ENCODE data around the gene E2F3.
"Not testable (repeated sequence)": the region's sequence is repeated elsewhere in the genome, so short reads cannot be mapped to it uniquely, and the experiment has no call there.

Gene E2F3

DNA sequence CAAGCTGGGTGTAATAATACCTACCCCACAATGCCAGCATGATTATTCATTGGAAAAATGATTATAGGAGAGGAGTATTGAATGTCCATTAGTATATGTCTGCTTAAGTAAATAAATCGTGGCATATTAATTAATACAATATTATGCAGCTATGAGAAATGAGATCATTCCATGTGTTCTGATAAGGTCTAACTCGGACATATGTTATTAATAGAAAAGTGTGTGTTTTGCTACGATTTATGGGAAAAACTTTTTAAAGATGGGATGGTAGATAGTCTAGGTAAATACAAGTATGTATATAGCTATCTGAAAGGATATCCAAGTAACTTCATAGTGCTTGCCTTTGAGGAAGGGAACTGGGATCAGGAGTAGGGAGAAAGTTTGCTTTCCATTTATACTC, 71.1 kb downstream of the E2F3 start:
- no peak for DNase-seq

- DNase-seq, result no peak
These were observed 71.8 kb downstream of the E2F3 start for GRCh38 chr6:20473518-20473917.

- DNase-seq, result no peak
These were observed 73.3 kb downstream of the E2F3 start for GRCh38 chr6:20474874-20475542.

GRCh38 chr6:20476501-20477043, 74.9 kb downstream of the E2F3 start:
- DNase-seq, result no peak

DNA sequence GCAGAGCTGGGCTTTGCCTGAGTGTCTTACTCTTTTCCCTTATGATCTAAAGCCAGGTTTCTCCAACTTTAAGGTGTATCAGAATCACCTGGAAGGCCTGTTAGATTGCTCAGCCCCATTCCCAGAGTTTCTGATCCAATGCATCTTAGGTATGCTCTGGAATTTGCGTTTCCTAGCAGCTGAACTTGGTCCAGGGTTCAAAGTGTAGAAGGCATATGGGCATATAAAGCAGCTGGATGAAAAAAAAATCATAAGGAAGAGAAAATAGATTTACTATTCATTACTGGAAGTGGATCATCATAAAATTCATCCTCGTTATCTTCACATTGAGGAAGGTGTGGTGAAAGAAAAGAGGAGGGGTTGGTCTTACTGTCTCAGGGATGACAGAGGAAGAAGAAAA, 75.8 kb downstream of the E2F3 start:
- DNase-seq, result no peak

DNA sequence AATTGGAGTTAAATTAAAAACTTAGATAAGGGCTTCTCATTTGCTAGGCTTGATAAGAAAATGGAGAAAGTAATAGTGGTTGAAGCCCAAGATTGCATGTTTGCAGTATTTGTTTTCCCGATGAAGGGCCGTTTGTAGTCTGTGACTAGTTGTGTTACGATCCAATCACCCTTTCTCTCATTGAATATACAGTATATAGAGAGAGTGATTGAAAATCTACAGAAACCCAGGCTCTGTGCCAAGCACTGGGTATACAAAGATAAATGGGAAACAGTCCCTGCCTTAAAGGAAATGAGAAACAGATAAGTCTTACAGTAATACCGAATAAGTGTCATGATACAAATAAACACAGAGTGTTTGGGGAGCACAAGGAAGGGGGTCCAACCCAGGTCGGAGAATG, 77.4 kb downstream of the E2F3 start:
- DNase-seq, result no peak

DNA sequence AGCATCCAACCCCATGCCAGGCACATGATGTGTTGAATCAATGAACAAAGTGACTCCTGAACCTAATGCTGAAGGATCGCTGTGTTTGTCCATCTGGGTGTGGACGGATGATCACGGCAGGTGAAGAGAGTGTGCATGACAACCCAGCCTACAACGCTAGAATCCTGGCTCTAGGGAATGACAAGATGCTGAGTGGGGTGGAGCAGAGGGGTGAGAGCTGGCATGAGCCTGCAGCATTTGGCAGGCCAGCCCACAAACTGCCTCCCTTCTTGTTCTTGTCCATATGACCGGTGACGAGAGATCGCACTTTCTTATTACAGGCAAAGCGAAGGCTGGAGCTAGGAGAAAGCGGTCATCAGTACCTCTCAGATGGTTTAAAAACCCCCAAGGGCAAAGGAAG, 77.8 kb downstream of the E2F3 start:
- DNase-seq, result no peak

DNA sequence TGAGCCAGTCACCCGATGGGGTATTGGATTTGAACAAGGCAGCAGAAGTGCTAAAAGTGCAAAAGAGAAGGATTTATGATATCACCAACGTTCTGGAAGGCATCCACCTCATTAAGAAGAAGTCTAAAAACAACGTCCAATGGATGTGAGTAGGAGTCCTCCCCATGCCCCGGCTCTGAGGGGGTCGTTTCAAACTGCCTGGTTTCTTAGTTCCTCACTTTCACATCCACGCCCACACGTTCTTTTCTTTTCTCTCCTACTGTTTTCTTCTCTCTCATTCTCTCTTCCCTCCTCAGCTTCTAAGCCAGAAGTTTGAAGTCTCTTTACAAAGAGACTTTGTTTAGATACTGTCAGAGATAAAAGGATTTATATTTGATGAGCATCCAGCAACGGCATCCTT, 79.6 kb downstream of the E2F3 start:
- no peak for DNase-seq

GRCh38 chr6:20483887-20484497, 82.3 kb downstream of the E2F3 start:
- no peak for DNase-seq

GRCh38 chr6:20486641-20487040, 85.0 kb downstream of the E2F3 start:
- no peak for DNase-seq

DNA sequence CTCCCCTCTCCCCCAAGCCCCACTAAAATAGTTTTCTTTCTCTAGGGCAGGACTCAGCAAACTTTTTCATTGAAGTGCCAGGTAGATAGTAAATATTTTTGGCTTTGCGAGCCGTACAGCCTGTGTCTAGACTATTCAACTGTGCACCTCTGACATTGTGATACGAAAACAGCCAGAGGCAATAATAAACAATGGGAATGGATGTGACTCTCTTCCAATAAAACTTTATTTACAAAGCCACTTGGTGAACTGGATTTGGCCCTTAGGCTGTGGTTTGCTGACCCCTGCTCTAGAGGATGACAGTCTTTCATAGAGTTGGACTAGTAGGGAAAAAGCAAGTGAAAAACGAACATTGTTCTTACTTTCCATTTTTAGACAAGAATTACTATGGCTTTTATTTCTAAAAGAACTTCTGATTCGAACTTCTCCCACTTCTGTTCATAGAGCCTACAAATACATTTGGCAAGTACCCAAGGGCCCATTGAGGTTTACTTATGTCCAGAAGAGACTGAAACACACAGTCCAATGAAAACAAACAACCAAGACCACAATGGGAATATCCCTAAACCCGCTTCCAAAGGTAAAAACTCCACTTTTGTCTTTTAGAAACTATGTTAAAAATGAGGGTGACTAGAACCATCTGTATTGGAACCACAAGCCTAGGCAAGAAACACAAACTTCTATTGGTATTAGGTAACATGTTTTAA, 86.1 kb downstream of the E2F3 start:
- DNase-seq, result no peak

GRCh38 chr6:20490591-20490990, 88.9 kb downstream of the E2F3 start:
- DNase-seq, result no peak

DNA sequence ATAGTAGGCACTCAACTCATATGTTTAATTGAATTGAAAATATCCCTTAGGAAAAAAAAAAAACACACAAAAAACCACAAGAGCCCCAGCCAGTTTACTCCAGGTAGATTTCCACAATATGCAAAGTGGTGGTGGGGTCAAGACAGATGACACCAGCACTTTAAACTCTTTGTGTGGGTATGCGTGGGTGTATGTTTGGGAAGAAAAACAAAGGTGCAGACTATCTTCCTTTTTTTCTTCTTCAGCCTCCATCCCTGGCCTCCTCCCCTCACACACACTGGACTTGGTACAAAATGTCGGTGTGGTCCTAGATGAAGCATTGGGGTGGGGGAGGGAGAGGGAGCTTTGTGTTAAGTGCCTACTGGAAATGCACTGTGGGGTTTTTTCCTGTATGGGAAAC, 90.4 kb downstream of the E2F3 start:
- no peak for DNase-seq

DNA sequence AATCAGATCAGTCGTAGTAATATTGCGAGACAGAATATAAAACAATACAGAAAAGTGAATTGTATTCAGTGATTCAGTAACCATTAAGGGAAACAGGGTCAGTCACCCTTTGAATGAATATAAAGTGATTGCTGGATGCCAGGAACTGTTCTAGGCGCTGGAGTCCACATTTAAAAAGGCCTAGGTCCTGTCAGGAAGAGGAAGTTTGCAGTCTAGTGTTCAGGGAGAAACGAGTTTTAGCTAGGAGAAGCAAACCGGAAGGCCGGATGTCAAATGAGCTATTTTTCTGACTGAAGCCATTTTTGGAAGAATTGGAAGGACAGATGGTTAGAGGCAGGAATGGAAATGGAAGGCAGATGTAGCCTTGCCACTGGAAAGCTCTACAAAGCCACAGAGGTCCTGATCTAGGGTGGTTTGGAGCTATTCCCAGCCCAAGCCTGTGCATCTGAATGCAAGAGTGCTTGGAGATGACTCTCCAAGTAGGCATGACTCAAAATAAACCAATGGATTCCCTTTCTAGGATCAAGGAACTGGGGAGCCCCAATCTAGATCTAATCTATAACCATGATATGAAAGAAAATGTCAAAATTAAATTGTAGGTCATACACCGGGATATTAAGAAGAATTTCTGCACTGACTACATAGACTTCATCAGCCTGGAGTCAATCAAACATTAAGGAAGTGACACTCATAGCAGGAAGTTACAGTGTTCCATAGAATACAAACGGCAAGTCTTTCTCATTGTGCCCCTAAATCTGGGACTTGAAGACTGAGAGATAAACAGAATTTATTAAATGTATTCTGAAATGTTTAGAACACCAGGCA, 95.7 kb downstream of the E2F3 start:
- no peak for DNase-seq

DNA sequence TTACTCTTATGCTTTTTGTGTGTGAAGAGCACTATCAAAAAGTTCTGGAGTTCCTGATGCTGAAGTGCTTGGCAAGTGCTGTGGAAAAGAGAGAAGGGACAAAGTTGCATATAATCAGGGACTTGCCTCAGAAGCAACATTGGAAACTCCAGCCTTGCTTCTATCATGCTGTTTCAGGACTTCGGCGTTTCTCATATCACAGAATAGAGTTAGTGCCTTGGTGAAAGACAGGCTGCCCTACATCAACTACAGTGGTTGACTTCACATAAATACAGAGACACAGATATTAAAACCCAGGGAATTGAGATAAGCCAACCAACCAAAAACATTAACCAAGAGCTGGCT, 96.3 kb downstream of the E2F3 start:
- DNase-seq, result no peak

- DNase-seq, result no peak
These were observed 107.5 kb downstream of the E2F3 start for GRCh38 chr6:20509212-20509611.

GRCh38 chr6:20511852-20512251, 110.2 kb downstream of the E2F3 start:
- DNase-seq, result no peak

DNA sequence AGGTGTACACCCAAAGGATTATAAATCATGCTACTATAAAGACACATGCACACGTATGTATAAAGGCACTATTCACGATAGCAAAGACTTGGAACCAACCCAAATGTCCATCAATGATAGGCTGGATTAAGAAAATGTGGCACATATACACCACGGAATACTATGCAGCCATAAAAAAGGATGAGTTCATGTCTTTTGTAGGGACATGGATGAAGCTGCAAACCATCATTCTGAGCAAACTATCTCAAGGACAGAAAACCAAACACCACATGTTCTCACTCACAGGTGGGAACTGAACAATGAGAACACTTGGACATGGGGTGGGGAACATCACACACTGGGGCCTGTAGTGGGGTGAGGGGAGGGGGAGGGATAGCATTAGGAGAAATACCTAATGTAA, 123.5 kb downstream of the E2F3 start:
- not testable (repeated sequence) for DNase-seq

DNA sequence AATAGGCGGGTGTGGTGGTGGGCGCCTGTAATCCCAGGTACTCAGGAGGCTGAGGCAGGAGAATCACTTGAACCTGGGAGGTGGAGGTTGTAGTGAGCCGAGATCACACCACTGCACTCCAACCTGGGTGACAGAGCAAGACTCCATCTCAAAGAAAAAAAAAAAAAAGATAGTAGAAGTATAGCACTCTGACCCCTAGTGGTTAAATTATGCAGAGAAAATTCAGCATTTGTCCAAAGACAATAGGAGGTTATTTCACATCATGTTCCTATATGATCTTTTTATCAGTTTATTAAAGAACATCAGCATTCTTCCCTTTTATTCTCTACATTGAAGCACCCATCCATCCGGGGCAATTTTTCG, 127.4 kb downstream of the E2F3 start:
- DNase-seq, result not testable (repeated sequence)

DNA sequence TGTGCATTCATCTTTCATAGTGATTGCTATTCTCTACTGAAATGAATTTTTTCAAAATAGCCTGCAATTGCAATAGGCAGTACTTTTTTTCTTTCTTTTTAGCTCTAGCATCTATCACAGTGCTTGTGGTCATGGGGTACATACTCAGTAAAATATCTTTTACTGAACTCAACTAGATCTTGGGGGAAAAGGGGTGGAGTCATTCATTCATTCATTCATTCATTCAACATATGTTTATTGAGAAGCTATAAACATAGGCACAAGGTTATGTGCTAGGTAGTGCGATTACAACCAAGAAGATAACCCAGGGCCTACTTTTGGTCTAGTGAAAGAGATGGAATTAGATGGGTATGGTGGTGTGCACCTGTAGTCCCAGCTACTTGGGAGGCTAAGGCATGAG, 131.2 kb downstream of the E2F3 start:
- DNase-seq, result no peak

GRCh38 chr6:20533746-20534294, 132.1 kb downstream of the E2F3 start:
- DNase-seq, result no peak

- peak; percentile 87 for DNase-seq
These were observed 132.9 kb downstream of the E2F3 start, which contains the start of gene CDKAL1 for GRCh38 chr6:20534295-20535262. TSS of gene CDKAL1 (plus strand) at chr6:20534457. CDS start at chr6:20546351, 11,894 bp downstream.
